ENCODE measurements around the gene CRLF3. TPM values are rescaled to one million over a fixed set of nuclear protein-coding genes. Genes with fewer than 3 reads are reported as not detected.

The CRLF3 gene
- total and polyA plus RNA-seq, 2 of the 4 experiments (the other 2 are of a cell fraction) = 6.1 to 15.2 TPM

DNA sequence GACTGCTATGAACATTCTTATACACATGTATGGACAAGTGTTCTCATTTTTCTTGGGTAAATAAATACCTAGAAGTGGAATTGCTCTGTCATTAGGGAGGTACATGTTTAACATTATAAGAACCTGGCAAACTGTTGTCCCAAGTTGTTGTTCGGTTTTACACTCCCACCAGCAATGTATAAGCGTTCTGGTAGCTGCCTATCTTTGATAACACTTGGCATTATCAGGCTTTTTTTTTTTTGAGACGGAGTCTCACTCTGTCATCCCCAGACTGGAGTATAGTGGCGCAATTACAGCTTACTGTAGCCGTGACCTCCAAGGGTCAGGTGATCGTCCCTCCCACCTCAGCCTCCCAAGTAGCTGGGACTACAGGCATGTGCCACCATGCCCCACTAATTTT is 23.5 kb upstream of the CRLF3 start:
- Histone ChIP-seq H2AK9ac (replicated peaks; ENCODE audit: low read depth, low read length, poor library complexity) (no peak overlapping the region), H2BK5ac (ENCODE audit: low read depth, low read length, poor library complexity, severe bottlenecking) (no peak overlapping the region), H3K27me3 (ENCODE audit: control insufficient read depth, insufficient read depth, low read length) (no peaks in the 10 kb centered on the region), H2AFZ (replicated peaks; ENCODE audit: low read length, poor library complexity) (no peak overlapping the region), H3K27ac (ENCODE audit: insufficient read depth, low read length) (no peak overlapping the region), H4K8ac (ENCODE audit: low read depth in 2 of 2, low read length in 2 of 2) (no peak overlapping the region), H2BK20ac (ENCODE audit: low read depth, low read length) (no peak overlapping the region), H2AK5ac (ENCODE audit: low read depth, low read length) (no peak overlapping the region), H3K23ac (ENCODE audit: low read depth, low read length) (no peak overlapping the region), H3K4me1 (ENCODE audit: control insufficient read depth, insufficient read depth, low read length) (no peaks in the 10 kb centered on the region), H3K79me1 (ENCODE audit: low read depth in 1 of 2, low read length in 2 of 2) (peaks cover 0 to 4% of the 10 kb centered on the region in 2 experiments; a peak in 1 of 4 replicates), H3K4me3 (ENCODE audit: insufficient read depth, low read depth, low read length) (no peak overlapping the region), H3K56ac (ENCODE audit: extremely low read depth, insufficient read depth, low read length) (no peak overlapping the region), H3K36me3 (ENCODE audit: control insufficient read depth, insufficient read depth, low read length) (peaks cover 7% of the 10 kb centered on the region; the same call in 1 of the 2 replicates), H4K5ac (ENCODE audit: low read depth, low read length) (no peak overlapping the region), H4K91ac (ENCODE audit: insufficient read depth, low read depth, low read length) (no peak overlapping the region), H3K4ac (ENCODE audit: low read depth, low read length) (no peak overlapping the region), H3K18ac (ENCODE audit: low read depth, low read length) (no peak overlapping the region), H3K9me3 (ENCODE audit: control insufficient read depth, insufficient read depth, low read length) (no peaks in the 10 kb centered on the region), H2BK120ac (ENCODE audit: low read depth, low read length) (no peak overlapping the region), H3K4me2 (ENCODE audit: low read depth, low read length) (no peak overlapping the region), H2BK15ac (ENCODE audit: low read depth, low read length) (no peak overlapping the region), H3K9ac (ENCODE audit: low read depth, low read length) (no peak overlapping the region), H3K9me1 (ENCODE audit: insufficient read depth, low read length) (peaks cover 5% of the 10 kb centered on the region; the same call in 1 of the 2 replicates), H4K20me1 (ENCODE audit: insufficient read depth, low read length) (no peaks in the 10 kb centered on the region), H3K14ac (replicated peaks; ENCODE audit: low read depth, low read length) (no peak overlapping the region)
- TF ChIP-seq, protein P1, sequence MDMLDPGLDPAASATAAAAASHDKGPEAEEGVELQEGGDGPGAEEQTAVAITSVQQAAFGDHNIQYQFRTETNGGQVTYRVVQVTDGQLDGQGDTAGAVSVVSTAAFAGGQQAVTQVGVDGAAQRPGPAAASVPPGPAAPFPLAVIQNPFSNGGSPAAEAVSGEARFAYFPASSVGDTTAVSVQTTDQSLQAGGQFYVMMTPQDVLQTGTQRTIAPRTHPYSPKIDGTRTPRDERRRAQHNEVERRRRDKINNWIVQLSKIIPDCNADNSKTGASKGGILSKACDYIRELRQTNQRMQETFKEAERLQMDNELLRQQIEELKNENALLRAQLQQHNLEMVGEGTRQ (IDR thresholded peaks at IDR 0.05; ENCODE audit: low read depth, low read length) = no peak
- TF ChIP-seq CEBPB (IDR thresholded peaks at IDR 0.05; ENCODE audit: low read depth, low read length) (no peak), MXI1 (IDR thresholded peaks at IDR 0.05; ENCODE audit: borderline replicate concordance, low read depth, low read length) (no peak)
- TF ChIP-seq, protein P2, sequence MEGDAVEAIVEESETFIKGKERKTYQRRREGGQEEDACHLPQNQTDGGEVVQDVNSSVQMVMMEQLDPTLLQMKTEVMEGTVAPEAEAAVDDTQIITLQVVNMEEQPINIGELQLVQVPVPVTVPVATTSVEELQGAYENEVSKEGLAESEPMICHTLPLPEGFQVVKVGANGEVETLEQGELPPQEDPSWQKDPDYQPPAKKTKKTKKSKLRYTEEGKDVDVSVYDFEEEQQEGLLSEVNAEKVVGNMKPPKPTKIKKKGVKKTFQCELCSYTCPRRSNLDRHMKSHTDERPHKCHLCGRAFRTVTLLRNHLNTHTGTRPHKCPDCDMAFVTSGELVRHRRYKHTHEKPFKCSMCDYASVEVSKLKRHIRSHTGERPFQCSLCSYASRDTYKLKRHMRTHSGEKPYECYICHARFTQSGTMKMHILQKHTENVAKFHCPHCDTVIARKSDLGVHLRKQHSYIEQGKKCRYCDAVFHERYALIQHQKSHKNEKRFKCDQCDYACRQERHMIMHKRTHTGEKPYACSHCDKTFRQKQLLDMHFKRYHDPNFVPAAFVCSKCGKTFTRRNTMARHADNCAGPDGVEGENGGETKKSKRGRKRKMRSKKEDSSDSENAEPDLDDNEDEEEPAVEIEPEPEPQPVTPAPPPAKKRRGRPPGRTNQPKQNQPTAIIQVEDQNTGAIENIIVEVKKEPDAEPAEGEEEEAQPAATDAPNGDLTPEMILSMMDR (conservative IDR thresholded peaks at IDR 0.05; ENCODE audit: low read depth, low read length) = no peak
- WGBS, 2 experiments (ENCODE audit: extremely low coverage in 2 of 2, insufficient read length in 1 of 2) = 100% methylated on average over 1 of the region's 6 CpGs; no CpG with 5 or more reads in 1 of the 2 experiments
- ChIA-PET POLR2A (ENCODE audit: unreplicated experiment) (no interaction called here), CTCF (no interaction called here)
- intact Hi-C loops (cut with micrococcal nuclease) (no loop called here), dilution Hi-C loops (cut with HindIII; ENCODE audit: low sequenced_read_pairs, unreplicated experiment) (no loop called here), in situ Hi-C loops (cut with MboI; ENCODE audit: low sequenced_read_pairs) (no loop called here)
- no TSS peak for BruUV-seq (replicated peaks)
- ATAC-seq (ENCODE audit: low read depth) (no peak), DNase-seq (no peak)

All from IMR-90 (cell line).